ENCODE data around the gene SCUBE1.

SCUBE1 gene

DNA sequence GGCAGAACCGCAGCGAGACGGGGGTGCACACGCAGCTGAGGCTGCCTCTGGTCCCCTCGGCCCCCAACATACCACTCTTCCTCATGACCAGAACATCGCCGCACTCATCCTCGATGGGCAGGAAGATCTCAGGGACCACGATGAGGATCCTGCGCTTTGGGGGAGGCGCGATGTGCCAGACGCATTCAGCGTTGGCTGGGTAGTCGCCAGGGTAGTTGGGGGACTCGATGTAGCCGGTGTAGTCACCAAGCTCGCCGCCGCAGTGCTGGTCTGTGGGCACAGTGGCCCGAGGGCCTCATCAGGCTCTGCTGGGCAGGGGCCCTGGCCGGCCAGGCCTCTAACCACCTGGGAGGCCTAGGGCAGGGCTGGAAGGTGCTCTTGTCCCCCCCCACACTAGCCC, 133.2 kb downstream of the SCUBE1 start:
- DNase-seq, result no peak

GRCh38 chr22:43209523-43209890, 133.7 kb downstream of the SCUBE1 start:
- DNase-seq, result no peak

- DNase-seq, result no peak
Observed at GRCh38 chr22:43208703-43209522, 134.3 kb downstream of the SCUBE1 start.

DNA sequence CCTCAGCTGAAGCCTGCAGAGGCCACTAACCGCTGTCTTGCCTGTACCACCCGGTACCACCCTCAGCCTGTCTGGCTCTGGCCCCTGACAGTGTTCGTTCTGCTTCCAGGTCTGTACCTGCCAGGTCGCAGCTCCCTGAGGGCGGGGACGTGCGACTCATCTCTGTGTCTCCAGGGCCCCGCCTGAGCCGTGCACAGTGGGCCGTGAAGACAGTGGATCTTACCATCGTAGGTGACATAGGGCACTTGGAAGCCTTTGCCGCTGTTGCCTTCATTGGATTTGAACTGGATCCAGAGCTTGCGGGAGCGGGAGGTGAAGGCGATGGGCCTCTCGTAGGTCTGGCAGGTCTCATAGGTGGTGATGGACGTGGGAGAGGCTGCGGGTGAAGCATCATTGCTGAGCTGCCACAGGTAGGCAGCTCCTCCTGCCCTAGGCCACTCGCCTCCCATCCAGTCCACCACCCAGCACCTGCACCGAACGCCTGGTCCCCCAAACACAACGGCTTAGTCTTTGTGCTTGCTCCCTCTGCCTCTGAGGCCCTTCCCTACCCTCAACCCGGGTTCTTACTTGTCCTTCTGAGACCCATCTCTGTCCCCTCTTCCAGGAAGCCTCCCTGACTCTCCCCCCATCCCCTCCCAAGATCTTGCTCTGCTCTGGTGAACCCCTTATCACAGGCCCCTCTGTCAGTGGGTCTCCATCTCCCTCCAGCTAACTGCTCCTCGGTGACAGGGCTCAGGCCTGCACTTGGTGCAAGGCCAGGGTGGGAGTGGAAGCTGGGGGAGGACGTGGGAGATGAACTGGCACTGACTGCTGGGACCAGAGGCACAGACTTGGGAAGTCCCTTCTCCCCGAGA, 135.1 kb downstream of the SCUBE1 start:
- no peak for DNase-seq

- DNase-seq, result no peak
Observed at GRCh38 chr22:43207386-43207785, 135.8 kb downstream of the SCUBE1 start.

GRCh38 chr22:43206509-43207161, 136.5 kb downstream of the SCUBE1 start:
- no peak for DNase-seq

- no peak for DNase-seq
Observed at GRCh38 chr22:43205748-43206508, 137.2 kb downstream of the SCUBE1 start.

- DNase-seq, result no peak
Observed at GRCh38 chr22:43205261-43205691, 137.9 kb downstream of the SCUBE1 start.

DNA sequence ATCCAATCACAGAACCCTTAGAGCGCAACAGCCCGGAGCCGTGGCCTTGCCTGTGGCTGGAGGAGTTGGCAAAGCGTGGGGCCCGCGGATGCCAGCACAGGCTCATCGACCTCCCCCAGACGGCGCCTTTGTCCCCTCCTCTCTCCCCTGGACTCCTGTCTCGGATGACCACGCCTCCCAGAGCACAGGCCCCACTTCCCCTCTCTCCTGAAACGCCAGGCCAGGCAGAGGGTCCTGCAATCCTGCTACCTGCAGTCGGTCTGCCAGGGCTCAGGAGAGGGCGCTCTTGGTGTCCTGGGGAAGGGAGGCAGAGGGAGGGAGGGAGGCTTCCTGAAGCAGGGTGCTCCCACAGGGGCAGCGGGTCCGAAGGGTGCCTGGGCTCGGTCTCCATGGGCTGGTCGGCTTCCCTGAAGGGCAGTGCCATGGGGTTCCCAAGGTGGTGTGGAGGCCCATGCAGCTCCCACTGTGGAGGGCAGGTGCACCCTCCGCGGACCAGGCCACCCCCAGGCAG, 139.6 kb downstream of the SCUBE1 start:
- no peak for DNase-seq

GRCh38 chr22:43202756-43203410, 140.3 kb downstream of the SCUBE1 start:
- no peak for DNase-seq

DNA sequence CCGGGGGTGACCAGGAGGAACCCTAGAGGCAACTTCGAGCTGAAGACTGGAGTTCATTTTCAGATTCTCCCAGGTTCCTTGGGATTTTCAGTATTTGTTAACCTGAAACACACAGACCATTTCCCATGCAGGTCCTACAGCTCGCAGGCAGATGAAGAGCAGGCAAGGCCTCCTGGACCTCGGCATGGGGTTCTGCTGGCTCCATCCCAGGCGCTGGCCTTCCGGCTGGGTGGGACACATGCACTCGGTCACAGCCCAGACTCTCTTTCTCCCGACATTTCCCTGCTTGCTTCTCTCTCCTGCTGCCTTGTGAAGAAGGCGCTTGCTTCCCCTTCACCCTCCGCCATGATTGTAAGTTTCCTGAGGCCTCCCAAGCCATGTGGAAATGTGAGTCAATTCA, 140.8 kb downstream of the SCUBE1 start:
- DNase-seq, result no peak

DNA sequence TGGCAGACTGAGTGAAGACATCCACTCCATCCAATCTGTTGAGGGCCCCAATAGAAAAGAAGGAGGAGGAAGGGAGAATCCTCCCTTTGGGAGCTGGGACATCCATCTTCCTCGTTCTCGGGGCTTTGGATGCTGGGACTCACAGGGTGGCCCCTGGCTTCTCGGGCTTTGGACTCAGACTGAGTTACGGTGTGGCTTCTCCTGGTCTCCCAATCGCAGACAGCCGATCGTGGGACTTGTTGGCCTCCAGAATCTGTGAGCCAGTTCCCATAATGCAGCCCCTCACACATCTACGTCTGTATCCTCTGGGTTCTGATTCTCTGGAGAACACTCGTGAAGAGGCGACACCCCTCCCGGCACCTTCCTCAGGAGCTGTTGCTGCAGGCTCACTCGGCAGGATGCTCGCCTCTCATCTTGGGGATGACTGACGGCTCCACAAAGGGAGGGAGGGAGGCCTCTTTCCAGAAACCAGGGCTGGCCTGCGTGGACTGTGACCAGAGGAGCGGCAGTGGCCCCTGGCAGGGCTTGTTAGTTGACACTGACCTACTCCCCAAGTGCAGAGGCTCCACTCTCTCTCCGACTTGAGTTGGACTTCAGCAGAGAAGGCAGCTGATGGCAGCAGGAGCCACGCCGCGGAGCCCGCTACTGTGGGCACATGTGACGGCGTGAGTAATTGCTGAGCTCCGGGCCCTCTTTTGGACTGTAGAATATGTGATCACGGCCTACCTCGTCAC, 141.5 kb downstream of the SCUBE1 start:
- DNase-seq, result no peak

DNA sequence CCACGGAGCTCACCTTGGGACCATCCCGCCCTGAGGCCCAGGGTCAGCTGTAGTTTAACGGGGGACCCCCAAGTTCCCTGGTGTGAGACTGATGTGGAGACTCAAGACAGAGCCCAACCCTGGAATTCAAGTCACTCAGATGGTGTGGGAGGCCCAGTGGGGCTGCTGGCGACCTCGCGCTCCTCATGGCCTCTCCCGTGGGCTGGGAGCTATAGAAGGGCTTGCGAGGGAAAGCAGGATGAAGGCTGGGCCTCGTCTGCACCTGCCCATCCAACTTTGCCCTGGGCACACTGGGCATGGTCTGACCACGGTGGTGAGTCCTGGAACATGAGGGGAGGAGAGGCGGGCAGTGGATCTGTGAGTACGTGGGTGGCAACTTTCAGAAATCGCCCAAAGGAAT, 142.6 kb downstream of the SCUBE1 start:
- no peak for DNase-seq

- DNase-seq, result no peak
Observed at GRCh38 chr22:43200031-43200430, 143.1 kb downstream of the SCUBE1 start.

DNA sequence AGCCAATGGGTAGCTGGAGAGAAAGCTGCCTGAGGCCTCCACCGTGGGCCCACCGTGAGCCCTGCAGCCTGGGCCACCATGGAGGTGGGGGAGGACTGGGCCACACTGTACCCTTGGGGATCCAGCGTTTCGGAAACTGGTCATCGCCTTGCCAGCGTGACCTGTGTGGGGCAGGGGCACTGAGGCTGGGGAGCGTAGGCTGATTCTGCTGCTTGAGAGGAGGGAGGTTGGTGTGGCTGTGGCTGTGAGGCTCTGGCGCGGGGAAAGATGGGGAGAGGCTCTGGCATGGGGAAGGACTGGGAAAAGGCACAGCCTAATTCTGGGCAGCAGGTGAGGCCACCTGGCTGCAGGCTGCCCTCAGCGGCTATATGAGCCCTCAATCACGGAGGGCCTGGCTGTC, 143.6 kb downstream of the SCUBE1 start:
- DNase-seq, result no peak

DNA sequence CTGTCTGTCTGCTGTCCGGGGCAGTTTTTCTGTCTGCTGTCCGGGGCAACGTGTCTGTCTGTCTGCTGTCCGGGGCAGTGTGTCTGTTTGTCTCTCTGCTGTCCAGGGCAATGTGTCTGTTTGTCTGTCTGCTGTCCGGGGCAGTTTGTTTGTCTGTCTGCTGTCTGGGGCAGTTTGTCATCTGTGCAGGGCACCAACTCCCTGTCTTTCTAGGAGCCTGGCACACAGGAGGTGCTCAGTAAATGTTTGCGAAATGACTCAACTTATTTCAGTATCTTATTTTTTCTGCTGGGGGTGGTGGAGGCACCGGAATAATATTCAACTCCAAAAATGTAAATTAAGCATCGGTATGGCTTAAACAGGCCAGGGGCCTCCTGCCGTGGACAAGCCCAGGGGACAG, 144.2 kb downstream of the SCUBE1 start:
- DNase-seq, result no peak

DNA sequence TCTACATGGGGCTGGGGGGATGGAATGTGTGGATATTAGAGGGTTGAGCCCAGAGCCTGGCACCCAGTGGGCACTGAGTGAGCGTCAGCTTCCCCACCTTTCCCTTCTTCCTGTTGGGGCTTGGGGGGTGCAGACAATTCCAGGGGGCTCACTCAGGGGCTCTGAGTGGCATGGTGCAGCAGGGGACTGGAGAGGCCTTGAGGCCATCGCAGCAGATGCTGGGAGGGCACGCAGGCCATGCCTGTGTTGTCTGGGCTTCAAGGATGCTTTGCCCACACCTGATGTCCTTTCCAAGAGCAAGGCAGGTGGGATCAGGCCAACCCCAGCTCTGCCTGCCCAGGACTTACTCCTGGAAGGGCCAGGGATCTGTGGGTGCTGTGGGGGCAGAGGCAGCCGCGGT, 145.0 kb downstream of the SCUBE1 start:
- no peak for DNase-seq

DNA sequence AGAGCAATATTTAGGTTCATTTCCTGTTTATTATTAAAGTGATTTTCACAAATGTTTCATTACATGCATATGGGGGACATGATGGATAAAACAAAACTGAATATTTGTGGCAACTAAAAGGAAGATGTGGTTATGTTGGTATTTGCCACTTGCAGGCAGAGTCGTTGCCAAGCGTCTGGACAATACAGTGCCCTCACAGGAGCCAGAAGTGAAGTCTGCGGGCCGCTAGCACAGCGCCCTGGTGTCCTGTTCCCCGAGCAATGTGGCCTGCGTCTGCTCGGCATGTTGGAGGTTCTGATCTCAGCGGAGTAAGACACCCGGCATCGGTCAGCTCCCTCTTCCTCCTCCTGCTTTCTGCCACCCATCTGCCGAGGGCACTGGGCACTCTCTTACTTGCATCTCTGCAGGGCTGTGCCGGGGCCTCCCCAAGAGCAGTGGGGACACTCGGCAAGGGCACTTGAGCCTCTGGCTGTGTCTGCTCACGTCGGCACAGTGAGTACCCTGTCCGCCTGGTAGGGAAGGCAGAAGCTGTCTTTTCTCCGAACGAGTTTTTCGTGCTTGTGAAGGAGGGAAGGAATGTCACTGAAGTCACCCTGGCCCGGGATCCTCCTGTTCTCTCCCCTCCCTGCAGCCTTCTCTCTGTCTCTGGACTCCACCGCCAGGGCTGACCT, 145.8 kb downstream of the SCUBE1 start:
- DNase-seq, result no peak

GRCh38 chr22:43191831-43192230, 151.3 kb downstream of the SCUBE1 start:
- DNase-seq, result no peak

DNA sequence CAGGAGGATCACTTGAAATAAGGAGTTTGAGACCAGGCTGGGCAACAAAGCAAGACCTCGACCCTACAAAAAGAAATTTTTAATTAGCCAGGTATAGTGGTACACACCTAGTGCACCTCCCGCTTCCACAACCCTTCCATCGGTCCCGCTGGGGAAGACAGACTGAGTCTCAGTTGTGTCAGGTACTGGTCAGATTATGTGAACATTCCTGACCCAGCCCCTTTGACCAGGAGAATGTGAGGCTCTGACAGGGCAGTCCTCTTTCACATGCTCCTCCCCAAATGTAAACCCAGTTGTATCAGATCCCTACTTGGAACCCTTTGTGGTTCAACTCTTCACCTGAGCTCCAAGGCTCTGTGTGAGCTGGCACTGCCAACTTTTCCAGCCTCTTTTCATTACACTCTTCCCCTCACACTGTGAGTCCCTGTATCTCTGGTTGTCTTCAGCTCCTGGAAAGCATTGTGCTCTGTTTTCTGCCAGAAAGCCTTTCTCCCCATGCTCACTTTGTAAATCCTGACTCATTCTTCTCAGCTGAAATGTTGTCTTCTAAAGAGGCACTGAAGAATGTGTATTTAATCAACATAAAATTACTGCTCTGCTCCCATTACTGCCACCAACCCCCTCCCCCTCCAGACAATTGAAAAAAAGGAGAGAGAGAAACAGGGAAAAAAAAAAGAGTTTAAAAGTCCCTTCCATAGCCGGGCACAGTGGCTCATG, 154.2 kb downstream of the SCUBE1 start:
- no peak for DNase-seq
